Liver (tissue), 9 donors: ENCODE results near the gene DNAJB14. TPM values are rescaled to one million over a fixed set of nuclear protein-coding genes. Genes with fewer than 3 reads are reported as not detected.

Experiments used
- DNase-seq: peaks from one replicate; pipeline ENCODE4 v3.0.0-alpha.2; 2017; ENCODE audit warnings: low spot score
- H3K27ac ChIP-seq, 2 donors: one replicate each; pipeline ENCODE4 v1.7.0; 2013; ENCODE audit warnings: inconsistent platforms in 2 of 2, low read length in 2 of 2, control low read depth in 1 of 2, low read depth in 1 of 2, mild to moderate bottlenecking in 1 of 2
- H3K27me3 ChIP-seq, 4 donors: one replicate each; pipeline versions ENCODE4 v1.6.1 to v1.7.0; 2013; ENCODE audit warnings: low read length in 3 of 4, inconsistent platforms in 1 of 4, mild to moderate bottlenecking in 1 of 4, moderate library complexity in 1 of 4; ENCODE audit not compliant: control insufficient read depth in 4 of 4, insufficient read depth in 4 of 4
- H3K36me3 ChIP-seq, 4 donors: one replicate each; pipeline versions ENCODE4 v1.6.1 to v1.7.0; 2013; ENCODE audit warnings: low read length in 3 of 4, mild to moderate bottlenecking in 3 of 4, low read depth in 1 of 4, moderate library complexity in 1 of 4; ENCODE audit not compliant: control insufficient read depth in 4 of 4, insufficient read depth in 3 of 4
- H3K4me1 ChIP-seq, 4 donors: one replicate each; pipeline versions ENCODE4 v1.6.1 to v1.7.0; 2013; ENCODE audit warnings: low read length in 3 of 4, mild to moderate bottlenecking in 3 of 4, moderate library complexity in 1 of 4; ENCODE audit not compliant: control insufficient read depth in 4 of 4, insufficient read depth in 4 of 4
- H3K4me3 ChIP-seq, 3 donors: one replicate each; pipeline versions ENCODE4 v1.6.1 to v1.7.0; 2013; ENCODE audit warnings: low read length in 3 of 3, control low read depth in 1 of 3, low read depth in 1 of 3, mild to moderate bottlenecking in 1 of 3
- H3K9ac ChIP-seq, 2 donors: one replicate each; pipeline ENCODE4 v1.7.0; 2013; ENCODE audit warnings: low read length in 2 of 2, mild to moderate bottlenecking in 2 of 2, moderate library complexity in 2 of 2, control low read depth in 1 of 2, low read depth in 1 of 2
- H3K9me3 ChIP-seq, 4 donors: one replicate each; pipeline versions ENCODE4 v1.6.1 to v1.7.0; 2013; ENCODE audit warnings: low read length in 3 of 4; ENCODE audit not compliant: control insufficient read depth in 4 of 4
- EGR1 ChIP-seq, 2 donors: IDR thresholded peaks; 2 replicates each; pipeline ENCODE4 v1.6.1; 2016 to 2018; ENCODE audit warnings: antibody characterized with exemption in 2 of 2, low read depth in 2 of 2
- FOXA2 ChIP-seq: IDR thresholded peaks from 2 replicates; pipeline ENCODE4 v1.6.1; 2016; ENCODE audit warnings: antibody characterized with exemption
- GABPA ChIP-seq, 2 donors: IDR thresholded peaks in 1 of 2; conservative IDR thresholded peaks in 1 of 2; 2 replicates each; pipeline ENCODE4 v1.6.1; 2016; ENCODE audit warnings: antibody characterized with exemption in 2 of 2, mild to moderate bottlenecking in 1 of 2, moderate library complexity in 1 of 2
- HNF4A ChIP-seq, 2 donors: conservative IDR thresholded peaks; 2 replicates each; pipeline ENCODE4 v1.6.1; 2016; ENCODE audit warnings: antibody characterized with exemption in 2 of 2, mild to moderate bottlenecking in 2 of 2
- HNF4G ChIP-seq: IDR thresholded peaks from 2 replicates; pipeline ENCODE4 v1.6.1; 2016; ENCODE audit warnings: antibody characterized with exemption
- JUND ChIP-seq, 2 donors: IDR thresholded peaks; 2 replicates each; pipeline ENCODE4 v1.6.1; 2016; ENCODE audit warnings: antibody characterized with exemption in 2 of 2
- NR2F2 ChIP-seq: IDR thresholded peaks from 2 replicates; pipeline ENCODE4 v1.6.1; 2016; ENCODE audit warnings: antibody characterized with exemption
- RAD21 ChIP-seq, 2 donors: IDR thresholded peaks; 2 replicates each; pipeline ENCODE4 v1.6.1; 2016; ENCODE audit warnings: antibody characterized with exemption in 2 of 2, mild to moderate bottlenecking in 2 of 2
- RXRA ChIP-seq, 2 donors: IDR thresholded peaks; 2 replicates each; pipeline ENCODE4 v1.6.1; 2017 to 2018; ENCODE audit warnings: antibody characterized with exemption in 2 of 2, mild to moderate bottlenecking in 1 of 2
- SP1 ChIP-seq: IDR thresholded peaks from 2 replicates; pipeline ENCODE4 v1.6.1; 2018; ENCODE audit warnings: antibody characterized with exemption, mild to moderate bottlenecking
- TAF1 ChIP-seq: conservative IDR thresholded peaks from 2 replicates; pipeline ENCODE4 v1.6.1; 2016; ENCODE audit warnings: antibody characterized with exemption, mild to moderate bottlenecking
- YY1 ChIP-seq: IDR thresholded peaks from 2 replicates; pipeline ENCODE4 v1.6.1; 2016; ENCODE audit warnings: antibody characterized with exemption, mild to moderate bottlenecking
- WGBS: extraction: QIAGEN DNeasy Blood & Tissue Kit; methylation state at CpG from one replicate; pipeline ENCODE4 v1.1.7; 2013; 5-methylcytosine and 5-hydroxymethylcytosine counted together
- polyA plus RNA-seq, 2 donors: library from polyadenylated mRNA; stranded (reverse) in 1 of 2; unstranded in 1 of 2; fragments of 200-250 nt in 1 of 2; fragments of >200 nt in 1 of 2; fragmentation: Nextera tagmentation in 1 of 2; extraction: Ambion mirVana in 1 of 2; gene quantifications; one replicate each; pipeline versions ENCODE4 v1.2.1 to v1.2.3, GENCODE V29; 2013 to 2015
- total RNA-seq, 2 donors: library from RNA; depleted of rRNA; stranded (reverse); fragments of >200 nt; gene quantifications; one replicate each; pipeline ENCODE4 v1.2.3, GENCODE V29; 2014
- TF ChIP-seq, protein P1 (sequence below): IDR thresholded peaks from 2 replicates; pipeline ENCODE4 v1.6.1; 2016; ENCODE audit warnings: antibody characterized with exemption
- TF ChIP-seq, protein P2 (sequence below): IDR thresholded peaks from 2 replicates; pipeline ENCODE4 v1.6.1; 2016; ENCODE audit warnings: antibody characterized with exemption, mild to moderate bottlenecking
- TF ChIP-seq, protein P3 (sequence below): IDR thresholded peaks from 2 replicates; pipeline ENCODE4 v1.6.1; 2016; ENCODE audit warnings: antibody characterized with exemption
- TF ChIP-seq, protein P4 (sequence below): fragments of 150-350 bp; IDR thresholded peaks from 2 replicates; pipeline ENCODE4 v1.5.1; 2017; ENCODE audit warnings: improper control_type of control experiment, low read depth, low read length; ENCODE audit not compliant: missing input control
- TF ChIP-seq, protein P5 (sequence below): IDR thresholded peaks from 2 replicates; pipeline ENCODE4 v1.6.1; 2016; ENCODE audit warnings: antibody characterized with exemption
- donor health status: healthy.
- donor health status: healthy.
- donor health status: healthy.
- donor health status: healthy.
- donor health status: healthy.

DNAJB14 gene
- total and polyA plus RNA-seq, 4 donors, result 8.1 to 15.1 (median 8.9) TPM

DNA sequence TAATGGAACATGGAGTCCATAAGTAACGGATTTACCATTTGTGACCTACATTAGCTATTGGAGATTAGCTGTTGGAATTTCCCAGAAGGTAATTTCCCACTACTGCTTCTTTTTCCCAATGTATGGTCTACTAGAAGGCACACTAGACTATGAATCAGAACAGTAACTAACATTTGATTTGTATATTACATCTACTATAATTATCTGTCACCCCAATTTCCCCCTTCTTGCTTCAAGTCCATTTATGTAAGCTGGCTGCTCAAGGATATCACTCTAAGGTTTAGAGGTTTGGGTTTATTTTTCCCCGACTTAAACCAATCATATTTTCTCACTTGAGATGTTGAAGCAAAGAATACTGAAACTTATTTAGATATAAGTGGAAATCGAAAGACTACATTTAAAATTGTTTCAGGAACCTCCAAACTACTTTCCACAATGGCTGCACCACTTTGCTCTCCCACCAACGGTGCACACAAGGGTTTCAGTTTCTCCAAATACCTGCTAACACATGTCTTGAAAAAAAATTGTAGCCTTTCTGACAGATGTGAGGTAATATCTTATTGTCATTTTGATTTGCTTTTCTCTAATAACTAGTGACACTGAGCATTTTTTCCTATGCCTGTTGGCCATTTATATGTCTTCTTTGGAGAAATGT, 37.0 kb upstream of the DNAJB14 start:
- H3K36me3 ChIP-seq, result no peaks in the 10 kb centered on the region
- H3K4me3 ChIP-seq, result no peak overlapping the region
- H3K27ac ChIP-seq, result no peak overlapping the region
- TF ChIP-seq HNF4G (no peak), RAD21 (IDR thresholded peaks at IDR 0.05) (no peak), FOXA2 (no peak), GABPA (IDR thresholded peaks at IDR 0.05 in 1 of 2, conservative IDR thresholded peaks at IDR 0.05 in 1 of 2) (no peak), TAF1 (no peak), JUND (IDR thresholded peaks at IDR 0.05) (no peak), SP1 (no peak), RXRA (IDR thresholded peaks at IDR 0.05) (no peak), EGR1 (IDR thresholded peaks at IDR 0.05; ENCODE audit: low read depth in 2 of 2) (no peak), YY1 (no peak), NR2F2 (no peak)
- TF ChIP-seq, protein P1, sequence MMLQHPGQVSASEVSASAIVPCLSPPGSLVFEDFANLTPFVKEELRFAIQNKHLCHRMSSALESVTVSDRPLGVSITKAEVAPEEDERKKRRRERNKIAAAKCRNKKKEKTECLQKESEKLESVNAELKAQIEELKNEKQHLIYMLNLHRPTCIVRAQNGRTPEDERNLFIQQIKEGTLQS, result no peak
- TF ChIP-seq, protein P2, sequence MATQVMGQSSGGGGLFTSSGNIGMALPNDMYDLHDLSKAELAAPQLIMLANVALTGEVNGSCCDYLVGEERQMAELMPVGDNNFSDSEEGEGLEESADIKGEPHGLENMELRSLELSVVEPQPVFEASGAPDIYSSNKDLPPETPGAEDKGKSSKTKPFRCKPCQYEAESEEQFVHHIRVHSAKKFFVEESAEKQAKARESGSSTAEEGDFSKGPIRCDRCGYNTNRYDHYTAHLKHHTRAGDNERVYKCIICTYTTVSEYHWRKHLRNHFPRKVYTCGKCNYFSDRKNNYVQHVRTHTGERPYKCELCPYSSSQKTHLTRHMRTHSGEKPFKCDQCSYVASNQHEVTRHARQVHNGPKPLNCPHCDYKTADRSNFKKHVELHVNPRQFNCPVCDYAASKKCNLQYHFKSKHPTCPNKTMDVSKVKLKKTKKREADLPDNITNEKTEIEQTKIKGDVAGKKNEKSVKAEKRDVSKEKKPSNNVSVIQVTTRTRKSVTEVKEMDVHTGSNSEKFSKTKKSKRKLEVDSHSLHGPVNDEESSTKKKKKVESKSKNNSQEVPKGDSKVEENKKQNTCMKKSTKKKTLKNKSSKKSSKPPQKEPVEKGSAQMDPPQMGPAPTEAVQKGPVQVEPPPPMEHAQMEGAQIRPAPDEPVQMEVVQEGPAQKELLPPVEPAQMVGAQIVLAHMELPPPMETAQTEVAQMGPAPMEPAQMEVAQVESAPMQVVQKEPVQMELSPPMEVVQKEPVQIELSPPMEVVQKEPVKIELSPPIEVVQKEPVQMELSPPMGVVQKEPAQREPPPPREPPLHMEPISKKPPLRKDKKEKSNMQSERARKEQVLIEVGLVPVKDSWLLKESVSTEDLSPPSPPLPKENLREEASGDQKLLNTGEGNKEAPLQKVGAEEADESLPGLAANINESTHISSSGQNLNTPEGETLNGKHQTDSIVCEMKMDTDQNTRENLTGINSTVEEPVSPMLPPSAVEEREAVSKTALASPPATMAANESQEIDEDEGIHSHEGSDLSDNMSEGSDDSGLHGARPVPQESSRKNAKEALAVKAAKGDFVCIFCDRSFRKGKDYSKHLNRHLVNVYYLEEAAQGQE, result no peak
- TF ChIP-seq, protein P3, sequence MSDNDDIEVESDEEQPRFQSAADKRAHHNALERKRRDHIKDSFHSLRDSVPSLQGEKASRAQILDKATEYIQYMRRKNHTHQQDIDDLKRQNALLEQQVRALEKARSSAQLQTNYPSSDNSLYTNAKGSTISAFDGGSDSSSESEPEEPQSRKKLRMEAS, result no peak
- H3K9me3 ChIP-seq, result no peaks in the 10 kb centered on the region
- DNase-seq, result no peak
- 78% methylated on average over 4 of the region's 4 CpGs for WGBS
- no peak overlapping the region for H3K9ac ChIP-seq
- H3K4me1 ChIP-seq, result no peaks in the 10 kb centered on the region
- no peaks in the 10 kb centered on the region for H3K27me3 ChIP-seq

DNA sequence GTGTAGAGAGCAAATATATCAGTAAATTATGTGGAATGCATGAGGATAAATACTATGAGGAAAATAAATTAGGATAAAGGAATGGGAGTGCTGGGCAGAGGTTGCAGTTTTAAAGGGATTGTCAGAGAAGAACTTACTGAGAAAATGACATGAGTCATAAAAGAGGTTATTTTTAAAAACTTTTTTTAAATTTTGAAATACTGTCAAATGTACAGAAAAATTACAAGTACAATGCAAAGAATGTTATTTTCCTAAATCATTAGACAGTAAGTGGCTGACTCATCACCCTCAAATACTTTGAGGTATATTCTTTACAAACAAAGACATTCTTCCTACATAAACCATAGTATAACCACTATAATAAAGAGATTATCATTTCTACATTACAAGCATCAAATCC, 33.5 kb upstream of the DNAJB14 start:
- TF ChIP-seq SP1, result no peak
- TF ChIP-seq TAF1, result no peak
- TF ChIP-seq GABPA (IDR thresholded peaks at IDR 0.05 in 1 of 2, conservative IDR thresholded peaks at IDR 0.05 in 1 of 2), result no peak
- TF ChIP-seq FOXA2, result no peak
- no peak for TF ChIP-seq YY1
- TF ChIP-seq, protein P4, sequence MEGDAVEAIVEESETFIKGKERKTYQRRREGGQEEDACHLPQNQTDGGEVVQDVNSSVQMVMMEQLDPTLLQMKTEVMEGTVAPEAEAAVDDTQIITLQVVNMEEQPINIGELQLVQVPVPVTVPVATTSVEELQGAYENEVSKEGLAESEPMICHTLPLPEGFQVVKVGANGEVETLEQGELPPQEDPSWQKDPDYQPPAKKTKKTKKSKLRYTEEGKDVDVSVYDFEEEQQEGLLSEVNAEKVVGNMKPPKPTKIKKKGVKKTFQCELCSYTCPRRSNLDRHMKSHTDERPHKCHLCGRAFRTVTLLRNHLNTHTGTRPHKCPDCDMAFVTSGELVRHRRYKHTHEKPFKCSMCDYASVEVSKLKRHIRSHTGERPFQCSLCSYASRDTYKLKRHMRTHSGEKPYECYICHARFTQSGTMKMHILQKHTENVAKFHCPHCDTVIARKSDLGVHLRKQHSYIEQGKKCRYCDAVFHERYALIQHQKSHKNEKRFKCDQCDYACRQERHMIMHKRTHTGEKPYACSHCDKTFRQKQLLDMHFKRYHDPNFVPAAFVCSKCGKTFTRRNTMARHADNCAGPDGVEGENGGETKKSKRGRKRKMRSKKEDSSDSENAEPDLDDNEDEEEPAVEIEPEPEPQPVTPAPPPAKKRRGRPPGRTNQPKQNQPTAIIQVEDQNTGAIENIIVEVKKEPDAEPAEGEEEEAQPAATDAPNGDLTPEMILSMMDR, result no peak
- TF ChIP-seq, protein P2, result no peak
- TF ChIP-seq, protein P1, result no peak
- no peak for TF ChIP-seq RXRA (IDR thresholded peaks at IDR 0.05)
- TF ChIP-seq JUND (IDR thresholded peaks at IDR 0.05), result no peak
- no peak for TF ChIP-seq RAD21 (IDR thresholded peaks at IDR 0.05)
- TF ChIP-seq, protein P5, sequence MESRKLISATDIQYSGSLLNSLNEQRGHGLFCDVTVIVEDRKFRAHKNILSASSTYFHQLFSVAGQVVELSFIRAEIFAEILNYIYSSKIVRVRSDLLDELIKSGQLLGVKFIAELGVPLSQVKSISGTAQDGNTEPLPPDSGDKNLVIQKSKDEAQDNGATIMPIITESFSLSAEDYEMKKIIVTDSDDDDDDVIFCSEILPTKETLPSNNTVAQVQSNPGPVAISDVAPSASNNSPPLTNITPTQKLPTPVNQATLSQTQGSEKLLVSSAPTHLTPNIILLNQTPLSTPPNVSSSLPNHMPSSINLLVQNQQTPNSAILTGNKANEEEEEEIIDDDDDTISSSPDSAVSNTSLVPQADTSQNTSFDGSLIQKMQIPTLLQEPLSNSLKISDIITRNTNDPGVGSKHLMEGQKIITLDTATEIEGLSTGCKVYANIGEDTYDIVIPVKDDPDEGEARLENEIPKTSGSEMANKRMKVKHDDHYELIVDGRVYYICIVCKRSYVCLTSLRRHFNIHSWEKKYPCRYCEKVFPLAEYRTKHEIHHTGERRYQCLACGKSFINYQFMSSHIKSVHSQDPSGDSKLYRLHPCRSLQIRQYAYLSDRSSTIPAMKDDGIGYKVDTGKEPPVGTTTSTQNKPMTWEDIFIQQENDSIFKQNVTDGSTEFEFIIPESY, result no peak
- TF ChIP-seq HNF4G, result no peak
- no peak for TF ChIP-seq NR2F2
- TF ChIP-seq HNF4A (conservative IDR thresholded peaks at IDR 0.05), result no peak
- no peaks in the 10 kb centered on the region for H3K27me3 ChIP-seq
- no peak overlapping the region for H3K4me3 ChIP-seq
- no peaks in the 10 kb centered on the region for H3K36me3 ChIP-seq
- H3K27ac ChIP-seq, result no peak overlapping the region
- no peaks in the 10 kb centered on the region for H3K9me3 ChIP-seq
- no peak overlapping the region for H3K9ac ChIP-seq
- DNase-seq, result no peak
- H3K4me1 ChIP-seq, result no peaks in the 10 kb centered on the region
